GM23338 (cell line): Measurements from ENCODE around the gene MFSD2A. TPM values are rescaled to one million over a fixed set of nuclear protein-coding genes. Genes with fewer than 3 reads are reported as not detected.

ENCODE experiments used
- ATAC-seq: fragments of 200-7000 bp; cut with Tn5 transposase; 3 replicates; pipeline ENCODE4 v1.9.1; 2020
- DNase-seq: peaks from one replicate; pipeline ENCODE4 v3.0.0-alpha.2; 2015; ENCODE audit warnings: low spot score
- H2AFZ ChIP-seq: fragments of 200-600 bp; sonication (generic); 2 replicates; pipeline ENCODE4 v1.8.0; 2016; ENCODE audit warnings: antibody characterized with exemption, mild to moderate bottlenecking, moderate library complexity
- H3F3A ChIP-seq: fragments of 200-600 bp; sonication (generic); replicated peaks from 2 replicates; pipeline ENCODE4 v1.8.0; 2017; ENCODE audit warnings: antibody characterized with exemption, mixed run types, low read depth
- H3K27ac ChIP-seq: fragments of 200-600 bp; sonication (generic); 2 replicates; pipeline ENCODE4 v1.6.1; 2016; ENCODE audit warnings: low read depth
- H3K27me3 ChIP-seq: fragments of 200-600 bp; sonication (generic); 2 replicates; pipeline ENCODE4 v1.8.0; 2016; ENCODE audit warnings: mild to moderate bottlenecking, mixed run types, moderate library complexity; ENCODE audit not compliant: insufficient read depth
- H3K36me3 ChIP-seq: fragments of 200-600 bp; sonication (generic); 2 replicates; pipeline ENCODE4 v1.8.0; 2016; ENCODE audit warnings: mild to moderate bottlenecking; ENCODE audit not compliant: insufficient read depth
- H3K4me1 ChIP-seq: fragments of 200-600 bp; sonication (generic); 2 replicates; pipeline ENCODE4 v1.8.0; 2016; ENCODE audit warnings: mild to moderate bottlenecking, moderate library complexity; ENCODE audit not compliant: insufficient read depth
- H3K4me2 ChIP-seq: fragments of 200-600 bp; sonication (generic); 2 replicates; pipeline ENCODE4 v1.7.1; 2017; ENCODE audit warnings: mixed run types
- H3K4me3 ChIP-seq: fragments of 200-600 bp; sonication (generic); 2 replicates; pipeline ENCODE4 v1.6.1; 2016; ENCODE audit warnings: mixed run types
- H3K79me2 ChIP-seq: fragments of 200-600 bp; sonication (generic); replicated peaks from 2 replicates; pipeline ENCODE4 v1.8.0; 2017; ENCODE audit warnings: mild to moderate bottlenecking; ENCODE audit not compliant: insufficient read depth
- H3K9me2 ChIP-seq: fragments of 200-600 bp; sonication (generic); 2 replicates; pipeline ENCODE4 v1.8.0; 2017; ENCODE audit not compliant: insufficient read depth
- H4K20me1 ChIP-seq: fragments of 200-600 bp; sonication (generic); replicated peaks from 2 replicates; pipeline ENCODE4 v1.8.0; 2017; ENCODE audit warnings: mild to moderate bottlenecking; ENCODE audit not compliant: insufficient read depth
- H3K27ac Mint-ChIP-seq: 2 replicates; pipeline ENCODE4 v1.8.0; 2020; ENCODE audit warnings: inconsistent platforms, mild to moderate bottlenecking, moderate library complexity, mixed read lengths
- H3K27me3 Mint-ChIP-seq: 3 replicates; pipeline ENCODE4 v1.8.0; 2022; ENCODE audit warnings: low read depth, mild to moderate bottlenecking, moderate library complexity, mixed read lengths, inconsistent platforms; ENCODE audit not compliant: insufficient read depth, poor library complexity
- H3K36me3 Mint-ChIP-seq: 3 replicates; pipeline ENCODE4 v1.8.0; 2021; ENCODE audit warnings: low read depth, mild to moderate bottlenecking, inconsistent platforms, moderate library complexity, mixed read lengths
- H3K4me1 Mint-ChIP-seq: 3 replicates; pipeline ENCODE4 v1.8.0; 2020; ENCODE audit warnings: mild to moderate bottlenecking, inconsistent platforms, mixed read lengths
- H3K4me3 Mint-ChIP-seq: 3 replicates; pipeline ENCODE4 v1.8.0; 2021; ENCODE audit warnings: moderate library complexity, mild to moderate bottlenecking, inconsistent platforms, mixed read lengths
- H3K9me3 Mint-ChIP-seq: 3 replicates; pipeline ENCODE4 v1.8.0; 2020; ENCODE audit warnings: moderate library complexity, mild to moderate bottlenecking, inconsistent platforms, mixed read lengths
- ETS1 ChIP-seq: IDR thresholded peaks from 2 replicates; pipeline ENCODE4 v1.6.1; 2016; ENCODE audit warnings: antibody characterized with exemption
- EZH2 ChIP-seq: fragments of 200-600 bp; sonication (generic); IDR thresholded peaks from one replicate; pipeline ENCODE4 v1.8.0; 2017; ENCODE audit warnings: antibody characterized with exemption, mild to moderate bottlenecking, low read depth; ENCODE audit not compliant: unreplicated experiment
- EZH2phosphoT487 ChIP-seq: fragments of 200-600 bp; sonication (generic); IDR thresholded peaks from one replicate; pipeline ENCODE4 v1.8.1; 2018; ENCODE audit warnings: antibody characterized with exemption; ENCODE audit not compliant: unreplicated experiment
- ZNF114 ChIP-seq: fragments of 250-450 bp; sonication (Bioruptor Pico); IDR thresholded peaks from 2 replicates; pipeline ENCODE4 v1.5.0; 2020; ENCODE audit warnings: mild to moderate bottlenecking, moderate library complexity
- polyA plus RNA-seq: library from polyadenylated mRNA; unstranded; fragments of >200 nt; fragmentation: Nextera tagmentation; extraction: Ambion mirVana; gene quantifications from 2 replicates; pipeline ENCODE4 v1.2.1, GENCODE V29; 2016
- total RNA-seq: library from RNA; depleted of rRNA; stranded (reverse); fragments of >200 nt; shearing (Covaris generic); gene quantifications from 2 replicates; pipeline ENCODE4 v1.2.3, GENCODE V29; 2014

The MFSD2A gene
- total and polyA plus RNA-seq, 2 experiments from 2014 or later = 16.1 to 23.9 TPM

GRCh38 chr1:39940253-39940652, 14.7 kb upstream of the MFSD2A start:
- Mint-ChIP-seq H3K27me3 (peaks cover 10% of the 10 kb centered on the region), H3K4me3 (no peak overlapping the region), H3K9me3 (no peaks in the 10 kb centered on the region; the same call in 2 of the 3 replicates), H3K4me1 (peaks cover 13% of the 10 kb centered on the region), H3K27ac (no peak overlapping the region), H3K36me3 (no peaks in the 10 kb centered on the region)
- Histone ChIP-seq H3K27me3 (no peaks in the 10 kb centered on the region), H3K27ac (no peak overlapping the region), H2AFZ (no peak overlapping the region), H3K4me1 (peaks cover 15% of the 10 kb centered on the region), H3K4me2 (no peak overlapping the region), H3K36me3 (no peaks in the 10 kb centered on the region), H3F3A (no peaks in the 10 kb centered on the region), H3K4me3 (no peak overlapping the region), H3K79me2 (no peaks in the 10 kb centered on the region), H3K9me2 (0 out of 2 replicates have a peak, but pooled peaks cover 5% of the 10 kb centered on the region), H4K20me1 (no peaks in the 10 kb centered on the region)
- no peak for ATAC-seq
- TF ChIP-seq EZH2 (no peak), EZH2phosphoT487 (no peak), ZNF114 (CRISPR knock-in tag) (no peak)
- DNase-seq = no peak

- Histone ChIP-seq H3K4me1 (peaks cover 15% of the 10 kb centered on the region), H3K9me2 (0 out of 2 replicates have a peak, but pooled peaks cover 5% of the 10 kb centered on the region), H4K20me1 (no peaks in the 10 kb centered on the region), H3K27ac (no peak overlapping the region), H3K4me3 (no peak overlapping the region), H2AFZ (no peak overlapping the region), H3K79me2 (no peaks in the 10 kb centered on the region), H3F3A (no peaks in the 10 kb centered on the region), H3K36me3 (no peaks in the 10 kb centered on the region), H3K27me3 (no peaks in the 10 kb centered on the region), H3K4me2 (no peak overlapping the region)
- Mint-ChIP-seq H3K27ac (no peak overlapping the region), H3K36me3 (no peaks in the 10 kb centered on the region), H3K4me3 (no peak overlapping the region), H3K27me3 (peaks cover 7% of the 10 kb centered on the region), H3K9me3 (no peaks in the 10 kb centered on the region; the same call in 2 of the 3 replicates), H3K4me1 (peaks cover 13% of the 10 kb centered on the region)
- no peak for DNase-seq
- ATAC-seq = no peak
- TF ChIP-seq EZH2 = no peak
- TF ChIP-seq ETS1 = no peak
These were observed 13.7 kb upstream of the MFSD2A start for GRCh38 chr1:39940980-39941871.

- H3K36me3 Mint-ChIP-seq = no peaks in the 10 kb centered on the region
- Histone ChIP-seq H3K9me2 (no peaks in the 10 kb centered on the region), H3K27me3 (no peaks in the 10 kb centered on the region), H4K20me1 (no peaks in the 10 kb centered on the region), H3F3A (no peaks in the 10 kb centered on the region), H3K36me3 (no peaks in the 10 kb centered on the region), H3K4me3 (no peak overlapping the region), H3K4me2 (0 out of 2 replicates have a peak overlapping the region, but pooled peaks have one; percentile 17), H3K27ac (no peak overlapping the region), H2AFZ (peak overlapping the region; percentile 92; the same call in 1 of the 2 replicates), H3K79me2 (no peaks in the 10 kb centered on the region), H3K4me1 (peaks cover 15% of the 10 kb centered on the region)
- no peak overlapping the region for H3K27ac Mint-ChIP-seq
- no peaks in the 10 kb centered on the region for H3K9me3 Mint-ChIP-seq
- H3K4me3 Mint-ChIP-seq = no peak overlapping the region
- DNase-seq = no peak
- H3K4me1 Mint-ChIP-seq = peaks cover 13% of the 10 kb centered on the region
- ATAC-seq = peak; percentile 32; the same call in 1 of the 3 replicates
- TF ChIP-seq ETS1 (no peak), EZH2phosphoT487 (no peak), EZH2 (no peak)
- H3K27me3 Mint-ChIP-seq = peaks cover 4% of the 10 kb centered on the region
These were observed 11.3 kb upstream of the MFSD2A start for GRCh38 chr1:39943471-39944290.
